AG04450 (cell line): ENCODE data around the gene LAPTM5. TPM values are rescaled to one million over a fixed set of nuclear protein-coding genes. Genes with fewer than 3 reads are reported as not detected.

Source experiments
- CTCF ChIA-PET: fragments of 300-600, 350-600 bp; formaldehyde crosslinking; extraction: SDS; loops from one replicate; lab custom pipeline; 2022; ENCODE audit warnings: antibody characterized with exemption, inconsistent platforms; lab: Charles Lee
- POLR2A ChIA-PET: fragments of 350-600 bp; formaldehyde crosslinking; extraction: SDS; loops from one replicate; lab custom pipeline; 2021; ENCODE audit warnings: antibody characterized with exemption, inconsistent platforms; lab: Yijun Ruan, JAX
- DNase-seq: peaks from one replicate; pipeline ENCODE4 v3.0.0-alpha.2; 2011; ENCODE audit warnings: low read depth, low spot score
- H3K27ac ChIP-seq: one replicate; pipeline ENCODE4 v1.5.1; 2012; ENCODE audit warnings: low read depth, low read length, control low read depth
- H3K27me3 ChIP-seq: one replicate; pipeline ENCODE4 v1.6.0; 2012; ENCODE audit warnings: low read length; ENCODE audit not compliant: control insufficient read depth, insufficient read depth
- H3K4me3 ChIP-seq: 2 replicates; pipeline ENCODE4 v1.5.1; 2011; ENCODE audit warnings: mild to moderate bottlenecking, low read depth, low read length, control low read depth
- H3K9me3 ChIP-seq: 2 replicates; pipeline ENCODE4 v1.5.1; 2012; ENCODE audit warnings: low read length; ENCODE audit not compliant: control insufficient read depth, insufficient read depth
- CTCF ChIP-seq: IDR thresholded peaks from 2 replicates; pipeline ENCODE4 v1.5.1; 2011; ENCODE audit warnings: low read depth, low read length, control low read depth, inconsistent platforms
- polyA plus RNA-seq: library from polyadenylated mRNA; depleted of rRNA; stranded (reverse); fragments of >200 nt; gene quantifications from 2 replicates; pipeline ENCODE4 v1.2.3, GENCODE V29; 2011

LAPTM5 gene
- polyA plus RNA-seq, 1 experiment, result 0.53 TPM

DNA sequence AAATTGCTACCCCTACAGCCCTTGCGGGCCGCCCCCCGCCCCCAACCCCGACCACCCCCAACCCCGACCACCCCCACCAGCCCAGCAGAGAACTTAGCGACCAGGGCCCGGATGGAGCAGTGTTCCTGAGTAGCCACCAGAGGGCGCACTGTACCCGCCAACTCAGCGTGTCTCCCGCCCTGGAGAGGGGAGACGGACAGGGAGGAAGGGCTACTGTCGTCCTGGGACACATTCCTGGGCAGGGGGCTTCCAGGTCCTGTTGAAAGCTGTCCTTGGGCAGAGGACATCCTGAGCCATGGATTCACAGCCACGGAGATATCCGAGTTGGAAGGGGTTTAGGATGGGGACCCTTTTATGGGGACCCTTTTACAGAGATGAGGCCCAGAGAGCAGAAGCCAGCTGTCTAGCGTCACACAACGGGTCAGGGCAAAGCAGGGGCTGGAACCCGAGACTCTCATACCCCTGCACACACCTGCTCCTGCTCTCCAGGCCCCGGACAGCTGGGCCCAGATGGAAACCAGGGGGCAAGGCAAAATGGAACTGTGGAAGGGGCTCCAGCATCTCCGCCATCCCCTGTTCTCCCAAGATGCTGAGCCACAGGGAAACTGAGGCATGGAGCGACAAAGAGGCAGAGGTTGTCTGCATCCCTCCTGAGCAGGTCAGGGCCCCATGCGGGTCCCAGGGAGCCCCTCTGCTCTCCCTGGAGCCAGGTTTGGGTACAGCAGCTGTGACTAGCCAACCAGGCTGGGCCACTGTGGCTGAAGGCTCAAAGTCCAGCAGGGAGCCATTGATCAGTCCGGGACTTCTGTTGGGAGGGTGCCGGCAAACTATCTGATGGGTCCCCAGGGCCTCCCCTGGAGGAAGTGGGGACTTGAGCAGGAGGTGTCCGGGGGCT, 25.0 kb upstream of the LAPTM5 start:
- peak overlapping the region; percentile 21 for H3K27ac ChIP-seq
- POLR2A ChIA-PET, result interaction anchor here (0.5 to 1.6 kb wide), 2 partner anchors 8 to 64 kb away, joined by 4 to 5 read pairs; no protein-coding TSS in a partner anchor
- no peak overlapping the region for H3K4me3 ChIP-seq
- no peaks in the 10 kb centered on the region for H3K9me3 ChIP-seq
- no peak for DNase-seq
- CTCF ChIA-PET, result interaction anchor here (0.5 to 11.0 kb wide), 43 partner anchors 8 to 1659 kb away, joined by 3 to 516 read pairs (median 6); partner anchors contain the start of genes LAPTM5, MATN1 and SDC3
- H3K27me3 ChIP-seq, result peaks cover 6% of the 10 kb centered on the region
- peak; percentile 74 for TF ChIP-seq CTCF

- DNase-seq, result no peak
- H3K4me3 ChIP-seq, result no peak overlapping the region
- peaks cover 6% of the 10 kb centered on the region for H3K27me3 ChIP-seq
- CTCF ChIA-PET, result interaction anchor here (0.6 to 11.0 kb wide), 35 partner anchors 9 to 1658 kb away, joined by 3 to 516 read pairs (median 7); partner anchors contain the start of genes LAPTM5, MATN1 and SDC3
- TF ChIP-seq CTCF, result no peak
- H3K27ac ChIP-seq, result no peak overlapping the region
- POLR2A ChIA-PET, result no interaction called here
- H3K9me3 ChIP-seq, result no peaks in the 10 kb centered on the region
These were observed 24.3 kb upstream of the LAPTM5 start for GRCh38 chr1:30781906-30782305.

DNA sequence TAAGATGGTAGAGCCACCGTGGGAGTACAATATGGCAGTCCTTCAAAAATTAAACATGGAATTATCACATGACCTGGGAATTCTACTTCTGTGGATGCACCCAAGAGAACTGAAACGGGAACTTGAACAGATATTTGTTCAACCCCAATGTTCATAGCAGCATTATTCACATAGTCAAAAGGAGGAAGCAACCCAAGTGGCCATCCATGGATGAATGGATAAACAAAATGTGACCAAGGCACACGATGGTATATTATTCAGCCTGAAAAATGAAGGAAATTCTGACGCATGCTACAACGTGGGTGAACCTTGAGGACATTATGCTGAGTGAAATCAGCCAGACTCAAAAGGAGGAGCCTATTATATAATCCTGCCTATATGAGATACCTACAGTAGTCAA, 22.8 kb upstream of the LAPTM5 start:
- no peak for DNase-seq

DNA sequence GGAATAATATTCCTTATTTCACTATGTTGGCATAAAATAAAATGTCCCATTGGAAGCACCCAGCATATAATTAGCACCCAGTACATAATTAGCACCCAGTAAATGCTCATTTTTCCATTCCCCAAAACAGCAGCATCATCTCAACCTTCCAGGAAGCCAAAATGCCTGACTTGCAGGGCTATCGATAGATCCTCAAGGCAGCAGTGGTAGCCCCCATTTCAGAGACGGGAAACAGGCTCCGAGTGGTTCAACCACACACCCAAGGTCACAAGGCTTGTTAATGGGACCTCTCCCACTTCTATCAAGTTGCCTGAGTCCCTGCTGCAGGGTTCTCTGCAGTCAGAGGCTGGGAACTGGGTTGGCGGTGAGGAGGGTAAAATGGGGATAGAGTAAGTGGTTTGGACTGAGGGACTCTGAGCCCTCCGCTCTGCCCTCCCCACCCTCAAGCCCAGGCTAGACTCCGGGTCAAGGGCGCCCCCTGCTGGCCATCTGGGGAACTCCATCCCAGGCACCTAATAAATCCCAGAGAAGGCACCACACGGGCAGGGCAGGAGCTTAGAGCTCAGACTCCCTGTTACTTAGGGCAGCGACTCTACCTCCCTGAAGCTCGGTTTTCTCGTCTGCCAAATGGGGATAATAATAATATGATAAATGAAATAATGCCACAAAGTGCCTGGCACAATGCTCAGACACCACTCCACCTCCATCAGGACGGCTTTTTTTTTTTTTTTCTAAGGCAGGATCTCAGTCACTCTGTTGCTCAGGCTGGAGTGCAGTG, 21.9 kb upstream of the LAPTM5 start:
- peak; percentile 89 for TF ChIP-seq CTCF
- peaks cover 3% of the 10 kb centered on the region for H3K27me3 ChIP-seq
- H3K9me3 ChIP-seq, result no peaks in the 10 kb centered on the region
- H3K4me3 ChIP-seq, result no peak overlapping the region
- POLR2A ChIA-PET, result interaction anchor here (0.6 to 3.0 kb wide), 2 partner anchors 60 to 126 kb away, joined by 3 to 31 read pairs; no protein-coding TSS in a partner anchor
- H3K27ac ChIP-seq, result no peak overlapping the region
- no peak for DNase-seq
- CTCF ChIA-PET, result interaction anchor here (0.6 to 11.0 kb wide), 42 partner anchors 9 to 1610 kb away, joined by 3 to 516 read pairs (median 5); partner anchors contain the start of genes LAPTM5, MATN1 and SDC3

More for the DNA sequence above, 22.8 kb upstream of the LAPTM5 start:
- Histone ChIP-seq H3K27ac (no peak overlapping the region), H3K9me3 (no peaks in the 10 kb centered on the region), H3K27me3 (peaks cover 3% of the 10 kb centered on the region), H3K4me3 (no peak overlapping the region)
- ChIA-PET CTCF (interaction anchor here (0.6 to 11.0 kb wide), 19 partner anchors 8 to 573 kb away, joined by 3 to 516 read pairs (median 13); partner anchors contain the start of genes LAPTM5, MATN1 and SDC3), POLR2A (no interaction called here)
- no peak for TF ChIP-seq CTCF
